Pulmonary artery endothelial cell (primary cell): Measurements from ENCODE around the gene FRMD4A. TPM values are rescaled to one million over a fixed set of nuclear protein-coding genes. Genes with fewer than 3 reads are reported as not detected.

ENCODE experiments used
- DNase-seq: peaks from one replicate; pipeline ENCODE4 v3.0.0-alpha.2; 2011; ENCODE audit warnings: low read depth, low spot score
- total RNA-seq: library from RNA; depleted of rRNA; stranded (reverse); fragments of >200 nt; gene quantifications from 2 replicates; pipeline ENCODE4 v1.2.3, GENCODE V29; 2014

Gene FRMD4A
- total RNA-seq, 1 donor from 2014 or later = 95.3 TPM

DNA sequence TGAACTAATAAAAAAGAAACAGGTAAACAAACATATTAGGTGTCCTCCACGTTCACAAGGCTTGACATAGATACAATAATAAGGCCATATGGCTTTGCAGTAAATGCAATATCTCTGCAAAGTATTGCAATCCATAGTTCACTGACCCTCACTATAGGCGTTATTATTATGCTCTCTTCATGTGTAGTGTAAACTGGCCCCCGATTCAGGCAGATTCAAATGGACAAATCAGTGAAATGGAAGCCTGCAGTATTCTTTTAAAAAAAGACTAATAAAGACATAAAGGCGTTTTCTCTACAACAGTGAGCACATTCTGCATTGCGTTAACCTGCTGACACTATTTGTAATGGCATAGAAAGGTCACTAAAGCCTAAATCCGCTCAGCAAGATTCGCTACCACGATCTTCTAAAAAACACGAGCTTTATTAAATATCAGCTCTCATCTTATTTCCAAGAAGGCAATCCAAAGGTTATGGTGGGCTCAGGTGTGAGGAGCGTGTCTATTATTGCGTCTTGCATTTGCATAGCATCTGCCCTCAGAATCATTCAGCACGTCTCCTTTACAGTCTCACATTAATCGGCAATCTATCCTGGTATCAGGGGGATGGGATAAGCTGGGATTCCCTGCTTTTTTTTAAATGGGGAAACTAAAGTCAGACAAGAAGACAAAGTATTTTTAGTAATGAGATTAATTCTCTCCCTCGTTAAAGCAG is 36.2 kb downstream of the FRMD4A start:
- DNase-seq = no peak

DNA sequence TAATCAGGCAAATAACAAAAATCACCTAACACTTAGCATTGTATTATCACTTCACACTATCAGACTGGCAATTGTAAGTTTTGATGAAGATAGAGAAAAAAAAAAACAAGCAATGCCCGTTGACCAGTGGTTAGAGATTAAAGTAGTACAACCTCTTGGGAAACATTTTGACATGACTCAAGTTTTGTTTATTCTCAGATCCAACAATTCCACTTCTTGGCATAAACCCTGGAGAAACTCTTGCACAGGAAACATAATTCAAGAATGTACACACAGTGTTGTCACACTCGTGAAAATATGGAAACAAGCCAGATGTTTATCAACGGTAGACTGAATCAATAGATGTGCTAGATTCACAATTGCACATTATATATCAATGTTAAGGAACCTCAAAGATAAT is 37.2 kb downstream of the FRMD4A start:
- DNase-seq = no peak

DNA sequence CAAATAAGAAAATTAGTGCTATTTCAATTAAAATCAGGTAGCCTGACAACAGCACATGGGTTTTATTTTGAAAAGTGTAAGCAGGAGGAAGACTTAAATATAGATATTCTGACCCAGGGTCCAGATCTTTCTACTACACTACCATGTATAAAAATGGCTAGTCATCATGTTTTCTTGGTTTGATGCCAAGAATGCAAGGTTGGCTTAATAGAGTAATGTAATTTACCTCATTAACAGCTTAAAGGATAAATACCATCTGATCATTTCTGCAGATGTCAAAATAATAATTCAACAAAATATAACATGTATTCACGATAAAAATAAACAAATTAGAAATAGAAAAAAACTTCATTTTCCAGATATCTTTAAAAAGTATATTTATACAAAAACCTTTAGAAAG is 39.4 kb downstream of the FRMD4A start:
- DNase-seq = no peak

DNA sequence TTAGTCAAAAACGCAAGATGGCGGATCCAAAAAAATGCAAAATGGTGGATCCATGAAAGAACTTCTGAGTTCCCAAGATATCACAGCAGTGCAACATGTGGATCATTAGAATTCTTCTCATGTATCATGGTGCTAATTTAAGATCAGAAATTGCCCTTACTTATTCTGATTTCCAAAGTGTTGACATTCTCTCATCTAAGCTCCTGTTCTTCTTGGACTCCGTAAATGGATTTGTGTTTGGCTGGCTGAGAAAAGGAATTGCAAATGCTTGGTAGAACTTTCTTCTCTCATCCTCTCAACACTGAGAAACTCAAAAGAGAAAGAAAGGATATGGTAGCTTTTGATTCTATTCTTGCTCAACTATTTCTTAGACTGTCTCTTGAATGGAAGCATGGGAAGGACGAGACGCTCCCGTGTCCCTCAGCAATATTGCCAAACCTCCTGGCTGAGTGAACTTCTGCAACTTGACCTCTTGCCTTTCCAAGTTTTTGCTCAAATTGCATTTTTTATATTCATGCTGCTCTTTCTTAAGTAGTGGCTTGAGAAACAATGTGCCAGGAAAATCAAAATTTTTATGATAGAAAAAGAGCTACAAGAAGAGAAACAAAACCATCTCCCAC is 44.7 kb downstream of the FRMD4A start:
- DNase-seq = no peak

DNA sequence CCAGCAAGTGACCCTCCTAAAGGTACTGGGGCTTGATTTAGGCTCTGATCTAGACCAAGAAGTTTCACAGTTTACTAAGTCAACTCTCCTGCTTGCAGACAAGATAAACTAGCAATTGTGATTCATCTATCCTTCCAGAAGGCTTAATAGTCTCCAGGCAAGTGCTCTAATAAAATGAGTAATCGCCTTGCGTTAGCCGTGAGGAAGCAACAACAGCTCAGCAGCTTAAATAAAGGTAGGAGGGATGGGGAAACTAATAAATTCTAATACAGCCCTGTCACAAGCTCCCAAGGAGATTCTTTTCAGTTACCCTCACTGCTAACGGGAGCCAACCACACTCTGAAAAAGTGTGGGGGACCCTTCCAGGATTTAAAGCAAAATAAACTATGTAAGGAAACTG is 48.4 kb downstream of the FRMD4A start:
- no peak for DNase-seq

DNA sequence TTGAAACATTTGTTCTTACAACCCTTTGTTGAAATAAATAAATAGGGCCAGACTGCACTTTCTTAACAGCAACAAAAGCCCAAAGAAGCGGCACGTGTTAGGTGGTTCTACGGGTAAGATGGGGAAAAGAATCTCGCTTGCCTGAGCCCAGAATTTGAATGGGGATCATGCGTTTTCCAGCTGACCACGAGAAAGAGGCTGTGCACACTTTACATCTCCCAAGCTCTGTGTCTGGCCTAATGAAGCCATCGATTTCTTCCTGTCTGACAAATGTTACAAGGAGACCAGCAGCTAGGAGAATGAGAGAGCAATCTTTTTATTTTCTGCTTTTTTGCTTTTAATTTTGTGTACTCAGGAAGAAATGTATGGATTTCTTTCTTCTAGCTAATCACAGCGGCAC is 52.2 kb downstream of the FRMD4A start:
- no peak for DNase-seq

DNA sequence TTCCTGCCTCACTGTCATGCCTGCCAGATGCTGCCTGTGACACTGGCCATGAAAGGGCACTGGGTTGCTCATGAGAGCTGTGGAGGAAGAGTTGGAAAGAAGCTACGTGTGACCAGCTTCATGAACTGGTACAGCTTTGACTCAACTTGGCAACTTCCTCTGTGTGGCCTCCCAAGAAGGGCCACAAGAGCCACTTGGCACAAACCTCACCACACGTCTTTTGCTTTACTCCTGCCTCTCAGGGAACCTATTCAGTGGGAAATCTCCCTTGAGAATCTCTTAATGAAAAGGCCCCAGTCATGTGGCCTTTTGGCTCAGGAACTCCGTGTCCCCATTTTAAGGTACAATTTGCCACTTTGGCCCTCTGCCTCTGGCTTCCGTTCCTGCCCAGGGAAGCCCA is 54.5 kb downstream of the FRMD4A start:
- no peak for DNase-seq

DNA sequence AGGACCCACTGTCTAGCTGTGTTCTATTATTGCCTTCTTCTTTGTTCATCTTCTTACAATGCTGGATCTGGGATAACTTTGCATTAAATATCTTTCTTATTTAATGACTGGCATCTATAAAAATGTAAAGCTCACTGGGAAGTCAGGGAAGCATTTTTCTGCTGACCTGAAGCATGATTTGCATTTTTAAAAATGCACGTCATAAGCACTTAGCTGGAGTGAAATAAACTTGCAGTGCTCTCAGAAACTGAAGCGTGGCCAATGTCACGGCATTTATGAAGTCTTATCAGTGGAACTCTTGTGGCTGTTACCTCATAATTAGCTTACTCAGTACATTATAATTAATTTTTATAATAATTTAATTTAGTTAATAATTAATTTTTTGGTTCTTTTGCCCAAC is 59.1 kb downstream of the FRMD4A start:
- no peak for DNase-seq

DNA sequence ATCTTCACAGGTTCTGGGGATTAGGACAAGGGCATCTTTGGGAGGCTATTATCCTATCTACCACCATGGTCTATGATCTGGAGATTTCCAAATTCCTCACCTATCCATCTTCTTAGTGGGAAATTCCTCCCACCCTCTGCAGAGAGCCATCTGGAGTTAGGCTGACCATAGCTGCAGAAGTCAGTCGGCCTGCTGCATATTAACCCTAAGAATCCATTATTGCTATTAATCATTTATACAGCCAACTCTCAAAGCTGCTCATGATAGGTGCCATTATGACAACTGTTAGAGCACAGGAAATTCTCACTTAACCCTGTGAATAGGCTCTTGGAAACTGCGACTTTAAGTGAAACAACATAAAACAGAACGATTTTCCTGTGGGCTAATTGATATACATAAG is 60.4 kb downstream of the FRMD4A start:
- no peak for DNase-seq

DNA sequence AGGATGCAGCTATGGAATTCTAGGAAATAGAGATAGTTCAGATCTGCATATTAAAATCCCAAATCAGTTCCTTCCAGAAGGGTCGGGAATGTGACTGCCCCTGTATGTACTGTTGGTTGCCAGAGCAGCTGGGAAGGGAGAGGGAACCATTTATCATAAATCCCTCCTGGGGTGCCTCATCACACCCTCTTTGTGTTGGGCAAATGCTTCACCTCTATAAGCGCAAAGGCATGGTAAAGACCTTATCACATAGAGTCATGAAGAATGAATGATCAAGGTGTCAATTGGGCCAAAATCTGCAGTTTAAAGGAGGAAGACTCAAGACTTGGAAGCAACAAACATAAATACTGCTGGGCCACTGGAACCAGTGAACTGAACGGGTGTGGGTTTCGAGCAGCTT is 65.0 kb downstream of the FRMD4A start:
- no peak for DNase-seq

DNA sequence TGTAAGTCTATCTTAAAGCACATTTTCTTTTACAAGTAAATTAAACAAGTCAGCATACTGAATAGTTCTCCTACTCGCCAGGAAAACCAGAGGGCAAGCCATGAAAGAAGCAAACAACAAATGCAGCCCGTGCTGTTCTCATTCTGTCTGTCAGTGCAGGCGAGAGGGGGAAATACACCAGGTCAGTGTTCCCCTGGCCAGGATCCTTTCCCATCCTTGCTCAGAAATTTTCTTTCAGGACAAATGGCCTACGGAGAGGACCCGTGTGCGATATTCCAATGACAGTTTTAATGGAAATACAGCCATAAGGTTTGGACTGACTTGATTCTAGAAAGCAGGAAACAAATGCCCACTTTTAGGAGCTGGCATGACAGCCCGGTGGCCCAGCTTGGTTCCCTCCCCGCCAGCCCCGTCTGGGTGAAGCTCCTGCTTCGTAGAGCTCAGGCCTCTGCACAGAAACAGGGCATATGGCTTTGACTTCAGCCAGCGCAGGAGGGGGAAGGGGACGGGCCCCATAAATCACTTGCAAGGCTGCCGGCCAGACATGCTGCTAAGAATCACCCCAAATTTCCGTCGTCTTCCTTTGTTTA is 67.8 kb downstream of the FRMD4A start:
- no peak for DNase-seq

DNA sequence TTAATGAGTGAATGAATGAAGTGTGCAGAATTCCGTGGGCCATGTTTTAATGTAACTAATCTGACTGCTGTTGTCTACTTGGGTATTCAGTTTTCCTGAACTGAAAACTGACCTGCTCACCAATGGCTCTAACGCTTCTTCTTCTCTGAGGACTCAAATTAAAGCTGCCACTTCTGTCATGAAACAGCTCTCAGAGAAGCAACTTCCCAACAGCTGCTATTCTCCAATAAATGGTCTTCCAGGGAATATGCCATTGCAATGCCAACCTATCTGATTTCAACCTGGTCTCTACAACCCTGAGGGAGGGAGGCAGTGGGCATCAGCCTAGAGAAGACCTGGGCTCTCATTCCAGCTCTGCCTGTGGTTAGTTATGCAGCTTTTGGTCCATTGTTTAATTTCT is 69.4 kb downstream of the FRMD4A start:
- DNase-seq = no peak

DNA sequence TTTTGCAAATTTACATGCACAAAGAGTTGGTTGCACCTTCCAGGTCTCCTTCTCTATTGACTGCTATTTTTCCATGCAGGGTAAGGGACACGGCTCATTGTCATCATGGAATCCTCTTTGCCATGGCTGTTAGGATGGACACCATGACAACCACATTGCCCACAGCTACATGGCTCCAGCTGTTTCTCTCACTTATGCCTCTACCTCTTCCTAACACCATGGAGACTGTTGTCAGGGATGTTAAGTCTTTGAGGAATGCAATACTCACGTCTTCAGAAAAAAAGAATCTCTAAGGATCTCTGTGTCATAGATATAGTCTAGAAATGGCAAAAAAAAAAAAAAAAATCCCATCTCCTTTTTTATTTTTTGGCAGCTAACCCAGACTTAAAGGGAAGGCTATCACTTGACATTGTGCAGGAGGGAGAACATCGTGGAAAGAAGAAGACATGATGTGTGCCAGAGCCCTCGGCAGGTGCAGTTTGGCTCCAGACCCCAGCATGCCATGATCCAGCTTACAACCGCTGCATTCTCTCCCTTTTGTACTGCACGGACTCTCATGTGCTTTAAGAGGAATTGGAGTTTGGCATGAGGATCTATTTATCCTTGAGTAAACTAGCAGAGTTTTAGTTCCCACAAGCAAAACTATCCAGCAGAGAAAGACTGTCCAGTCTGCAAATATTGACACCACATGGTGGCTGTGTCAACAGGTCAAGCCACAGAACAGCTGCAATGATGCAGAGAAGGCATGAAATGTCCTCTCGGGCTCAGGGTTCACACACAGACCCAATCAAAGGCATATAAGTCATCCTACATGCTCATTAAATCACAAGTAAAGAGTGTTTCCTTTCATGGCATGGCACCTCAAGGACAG is 70.8 kb downstream of the FRMD4A start:
- no peak for DNase-seq

DNA sequence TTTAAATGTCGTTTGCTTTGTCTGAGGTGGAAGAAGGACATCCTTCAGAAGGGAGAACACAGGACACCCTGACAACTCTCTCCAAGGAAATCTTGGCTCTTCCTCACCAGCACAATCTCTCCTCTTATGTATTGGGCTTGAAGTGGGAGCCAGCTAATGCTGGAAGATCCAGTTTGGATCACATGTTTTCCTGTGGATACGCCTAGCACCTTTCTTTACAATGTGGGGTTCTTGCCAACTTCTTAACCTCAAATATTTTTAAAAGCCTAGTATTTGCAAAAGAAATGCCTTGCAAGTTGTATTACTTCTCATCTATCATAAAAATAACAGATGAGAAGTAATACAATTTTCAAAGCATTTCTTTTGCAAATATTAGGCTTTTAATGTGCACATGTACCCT is 76.4 kb downstream of the FRMD4A start:
- DNase-seq = no peak

DNA sequence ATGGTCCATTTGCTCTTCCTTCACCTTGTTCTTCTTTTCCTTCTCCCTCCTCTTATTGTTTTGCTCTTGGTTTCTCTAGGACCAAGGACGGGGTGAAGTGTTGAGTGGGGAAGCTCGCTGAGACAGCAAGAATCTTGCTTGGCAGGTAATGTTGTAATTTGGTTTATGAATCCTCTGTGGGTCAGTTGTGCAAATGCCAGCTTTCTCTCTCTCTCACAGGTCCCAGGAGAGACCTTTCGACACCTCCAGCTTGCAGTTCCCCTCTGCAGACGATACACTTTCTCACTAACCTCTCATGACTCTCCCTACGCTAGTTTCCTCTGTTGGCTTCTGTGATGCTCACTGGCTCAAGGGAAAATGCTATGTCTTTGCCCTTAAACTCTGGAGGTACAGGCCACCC is 77.0 kb downstream of the FRMD4A start:
- no peak for DNase-seq

DNA sequence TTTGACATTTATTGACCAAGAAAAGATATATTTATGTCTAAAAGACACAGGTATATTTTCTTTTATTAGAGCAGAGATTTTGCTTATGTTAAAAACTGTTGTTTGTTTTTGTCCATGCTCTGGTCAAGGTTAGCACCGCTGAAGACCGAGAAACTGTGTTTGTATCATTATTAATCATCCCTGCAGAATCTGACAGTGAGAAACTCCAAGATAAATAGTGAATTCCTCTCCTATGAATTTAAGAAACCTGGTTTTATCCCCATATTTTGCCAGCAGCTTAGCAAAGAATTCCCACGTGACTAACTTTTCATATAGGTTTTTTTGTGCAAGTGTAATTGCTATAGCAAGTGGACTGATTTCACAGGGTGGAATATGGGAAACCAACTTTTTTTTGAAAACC is 77.6 kb downstream of the FRMD4A start:
- DNase-seq = no peak

DNA sequence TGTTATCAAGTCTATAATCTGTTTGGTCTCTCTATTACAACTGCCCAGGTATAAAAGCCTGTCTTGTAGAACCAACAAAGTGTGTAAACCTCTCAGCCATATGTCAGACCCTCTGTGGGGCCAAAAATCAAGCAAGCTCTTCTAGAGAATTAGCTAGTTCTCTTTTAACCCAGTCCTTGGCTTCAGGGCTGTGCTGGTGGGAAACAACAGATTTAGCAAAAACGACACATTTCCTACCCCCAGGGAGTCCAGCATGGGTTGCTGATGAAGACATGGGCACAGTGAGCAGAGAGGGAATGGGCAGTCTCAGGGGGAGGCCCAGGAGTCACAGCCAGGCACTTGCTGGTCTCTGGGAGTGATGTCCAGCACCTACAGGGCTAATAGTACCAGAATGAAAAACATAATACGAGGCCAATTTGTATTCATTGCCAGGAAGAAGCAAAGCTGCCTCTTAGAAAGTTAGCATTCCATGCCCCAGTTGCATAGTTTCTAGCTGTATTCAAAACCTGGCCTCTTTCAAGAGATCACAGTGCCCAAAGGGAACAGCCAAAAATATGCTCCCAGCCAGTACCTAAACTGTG is 80.1 kb downstream of the FRMD4A start:
- no peak for DNase-seq

DNA sequence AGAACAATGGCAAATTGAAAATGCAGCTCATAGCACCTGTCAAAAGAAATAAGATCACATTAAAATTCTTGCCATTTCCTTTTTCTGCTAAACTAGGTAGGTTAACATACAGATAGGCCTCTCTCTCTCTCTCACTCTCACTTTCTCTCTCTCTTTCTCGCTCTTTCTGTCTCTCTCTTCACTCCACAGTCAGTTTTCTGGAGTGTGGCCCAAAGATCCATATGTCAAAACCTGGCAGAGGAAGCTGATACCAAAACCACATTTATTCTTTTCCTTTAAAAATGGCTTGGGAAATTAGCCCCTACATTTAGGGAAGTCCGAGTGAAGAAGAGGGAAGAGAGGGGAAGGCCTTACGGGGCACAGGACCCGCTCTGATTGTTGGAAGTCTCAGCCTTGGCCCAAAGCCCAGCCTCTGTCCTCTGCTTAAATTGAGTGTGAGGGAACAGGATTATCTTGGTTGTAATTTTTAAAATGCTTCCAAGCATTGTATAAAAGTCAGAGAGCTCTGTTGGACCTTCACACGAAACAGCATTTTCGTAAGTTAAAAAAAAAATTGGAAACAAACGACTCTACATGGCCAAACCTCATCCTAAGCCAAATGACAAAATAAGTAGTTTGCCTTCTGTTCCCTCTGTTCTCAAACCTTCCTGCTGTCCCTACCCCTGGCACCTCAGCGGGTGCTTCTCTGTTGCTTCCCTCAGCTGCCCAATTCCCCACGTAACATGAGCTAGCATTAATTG is 83.2 kb downstream of the FRMD4A start:
- DNase-seq = no peak

DNA sequence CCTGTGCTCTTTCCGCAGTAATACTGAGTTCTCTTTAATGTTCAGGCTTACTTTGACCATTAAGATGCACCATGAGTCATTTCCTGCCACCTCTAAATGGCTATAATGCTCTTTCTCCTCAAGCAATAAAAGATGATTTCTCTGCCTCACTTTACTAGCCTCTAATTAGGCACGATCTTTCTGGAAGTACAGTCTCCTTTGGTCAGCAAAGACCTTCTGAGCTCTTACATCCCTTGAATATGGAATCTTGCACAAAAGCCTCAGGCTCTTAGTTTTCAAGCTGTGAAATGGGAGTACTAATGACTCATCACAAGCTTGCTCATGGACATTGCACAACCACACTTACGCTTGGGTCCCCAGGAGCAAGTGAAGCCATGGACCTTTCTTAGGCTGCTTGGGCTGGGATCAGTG is 85.9 kb downstream of the FRMD4A start:
- no peak for DNase-seq

DNA sequence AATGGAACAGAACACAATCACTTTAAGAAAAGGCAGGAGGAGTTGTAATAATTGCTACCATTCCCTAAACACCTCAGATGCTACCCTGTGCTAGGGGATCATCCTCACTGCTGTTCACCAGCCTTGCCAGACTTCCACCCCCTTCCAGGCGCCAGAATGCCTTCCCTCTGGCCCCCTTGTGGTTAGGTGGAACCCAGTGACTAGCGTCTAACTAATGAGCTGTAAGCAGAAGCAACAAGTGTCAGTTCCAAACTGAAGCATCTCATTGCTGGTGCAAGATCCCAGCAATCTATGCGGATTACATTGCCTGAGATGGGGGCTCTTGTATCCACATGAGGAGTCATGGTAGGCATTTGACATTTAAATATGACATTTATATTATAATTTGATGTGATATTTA is 86.6 kb downstream of the FRMD4A start:
- no peak for DNase-seq

DNA sequence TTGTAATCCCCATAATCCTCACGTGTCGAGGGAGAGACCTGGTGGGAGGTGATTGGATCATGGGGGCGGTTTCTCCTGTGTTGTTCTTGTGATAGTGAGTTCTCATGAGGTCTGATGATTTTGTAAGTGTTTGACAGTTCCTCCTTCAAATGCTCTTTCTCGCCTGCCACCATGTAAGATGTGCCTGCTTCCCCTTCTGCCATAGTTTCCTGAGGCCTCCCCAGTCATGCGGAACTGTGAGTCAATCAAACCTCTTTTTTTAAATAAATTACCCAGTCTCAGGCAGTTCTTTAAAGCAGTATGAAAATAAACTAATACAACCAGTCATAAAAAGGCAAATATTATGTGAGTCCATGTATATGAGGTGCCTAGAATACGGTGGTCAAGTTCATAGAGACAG is 87.5 kb downstream of the FRMD4A start:
- no peak for DNase-seq
